Measurements from ENCODE around the gene HSPB9. TPM values are rescaled to one million over a fixed set of nuclear protein-coding genes. Genes with fewer than 3 reads are reported as not detected.

HSPB9 gene
- total and polyA plus RNA-seq, 2 of the 8 experiments (the other 6 are each of a cell fraction or from before 2014, with no cell fraction given): 0.27 to 0.30 TPM

- TF ChIP-seq EP300 (IDR thresholded peaks at IDR 0.05; ENCODE audit: borderline replicate concordance in 1 of 2, low read depth in 2 of 2, low read length in 2 of 2): no peak
- no peak for TF ChIP-seq CBX5 (IDR thresholded peaks at IDR 0.05; ENCODE audit: low read depth, low read length)
- TF ChIP-seq BACH1 (IDR thresholded peaks at IDR 0.05; ENCODE audit: low read length): no peak
- no peak for TF ChIP-seq TAF7 (optimal IDR thresholded peaks at IDR 0.05; ENCODE audit: borderline replicate concordance, low read depth, low read length)
- no peak for TF ChIP-seq SP4 (IDR thresholded peaks at IDR 0.05; ENCODE audit: low read length)
These were observed 5.0 kb upstream of the HSPB9 start (continued) for GRCh38 chr17:42117397-42118125.

Data from H1 (cell line).